HepG2 (cell line): ENCODE results near the gene LEPROT. TPM values are rescaled to one million over a fixed set of nuclear protein-coding genes. Genes with fewer than 3 reads are reported as not detected.

Source experiments
- CREM ChIP-seq, 2 experiments: sonication (generic) in 1 of 2; formaldehyde crosslinking in 1 of 2; IDR thresholded peaks; 2 replicates each; pipeline versions ENCODE4 v1.4.0 to v1.6.1; 2016 to 2020; ENCODE audit warnings: antibody characterized with exemption in 1 of 2, mild to moderate bottlenecking in 1 of 2, missing genetic modification reagents in 1 of 2
- DMTF1 ChIP-seq: sonication (generic); formaldehyde crosslinking; IDR thresholded peaks from 2 replicates; pipeline ENCODE4 v1.4.0; 2020; ENCODE audit warnings: mild to moderate bottlenecking, missing genetic modification reagents
- DPF2 ChIP-seq: sonication (generic); formaldehyde crosslinking; IDR thresholded peaks from 2 replicates; pipeline ENCODE4 v1.4.0; 2020; ENCODE audit warnings: mild to moderate bottlenecking, low read depth, missing genetic modification reagents, borderline replicate concordance
- FOXK2 ChIP-seq: fragments of 450-650 bp; IDR thresholded peaks from 2 replicates; pipeline ENCODE4 v1.6.1; 2016
- GATAD2A ChIP-seq: IDR thresholded peaks from 2 replicates; pipeline ENCODE4 v1.6.1; 2016
- HES4 ChIP-seq: sonication (generic); formaldehyde crosslinking; IDR thresholded peaks from 2 replicates; pipeline ENCODE4 v1.9.0; 2021; ENCODE audit warnings: mild to moderate bottlenecking, missing genetic modification reagents, borderline replicate concordance
- HMG20B ChIP-seq: conservative IDR thresholded peaks from 2 replicates; pipeline ENCODE4 v1.6.1; 2016; ENCODE audit warnings: missing genetic modification reagents, missing compliant biosample characterization
- HNF4A ChIP-seq: sonication (generic); formaldehyde crosslinking; IDR thresholded peaks from 2 replicates; pipeline ENCODE4 v1.4.0; 2020; ENCODE audit warnings: missing genetic modification reagents
- IRF1 ChIP-seq: sonication (generic); formaldehyde crosslinking; IDR thresholded peaks from 2 replicates; pipeline ENCODE4 v1.4.0; 2020; ENCODE audit warnings: low read depth, mild to moderate bottlenecking, missing genetic modification reagents
- MBNL3 ChIP-seq: fragments of 250-450 bp; sonication (Bioruptor Pico); conservative IDR thresholded peaks from 2 replicates; pipeline ENCODE4 v1.8.0; 2022; ENCODE audit warnings: mild to moderate bottlenecking, inconsistent platforms
- MIER3 ChIP-seq: IDR thresholded peaks from 2 replicates; pipeline ENCODE4 v1.6.1; 2016; ENCODE audit warnings: missing compliant biosample characterization, borderline replicate concordance
- NCOR1 ChIP-seq: fragments of 200-600 bp; sonication (generic); IDR thresholded peaks from 2 replicates; pipeline ENCODE4 v1.7.0; 2017; ENCODE audit warnings: antibody characterized with exemption, low read length, borderline replicate concordance
- PAXIP1 ChIP-seq: sonication (generic); formaldehyde crosslinking; conservative IDR thresholded peaks from 2 replicates; pipeline ENCODE4 v1.4.0; 2020; ENCODE audit warnings: mild to moderate bottlenecking, missing genetic modification reagents, moderate library complexity
- RARG ChIP-seq: sonication (generic); formaldehyde crosslinking; IDR thresholded peaks from 2 replicates; pipeline ENCODE4 v1.4.0; 2020; ENCODE audit warnings: low read depth, mild to moderate bottlenecking, missing genetic modification reagents
- SOX6 ChIP-seq, 2 experiments: fragments of 450-650 bp in 1 of 2; sonication (generic) in 1 of 2; formaldehyde crosslinking in 1 of 2; IDR thresholded peaks; 2 replicates each; pipeline versions ENCODE4 v1.4.0 to v1.6.1; 2017 to 2020; ENCODE audit warnings: antibody characterized with exemption in 1 of 2, mild to moderate bottlenecking in 1 of 2, missing genetic modification reagents in 1 of 2
- TARDBP ChIP-seq: sonication (generic); formaldehyde crosslinking; IDR thresholded peaks from 2 replicates; pipeline ENCODE4 v1.8.0; 2022; ENCODE audit warnings: mild to moderate bottlenecking, missing genetic modification reagents
- ZKSCAN1 ChIP-seq: fragments of 150-350 bp; IDR thresholded peaks from 2 replicates; pipeline ENCODE4 v1.6.1; 2014; ENCODE audit warnings: low read length
- ZNF24 ChIP-seq: fragments of 450-650 bp; IDR thresholded peaks from 2 replicates; pipeline ENCODE4 v1.6.1; 2017; ENCODE audit warnings: antibody characterized with exemption, mild to moderate bottlenecking
- ZNF33B ChIP-seq: sonication (generic); formaldehyde crosslinking; IDR thresholded peaks from 2 replicates; pipeline ENCODE4 v1.5.1; 2020; ENCODE audit warnings: mild to moderate bottlenecking, missing genetic modification reagents
- ZNF549 ChIP-seq: sonication (generic); formaldehyde crosslinking; IDR thresholded peaks from 2 replicates; pipeline ENCODE4 v1.5.0; 2020; ENCODE audit warnings: missing genetic modification reagents
- ZNF572 ChIP-seq: sonication (generic); formaldehyde crosslinking; IDR thresholded peaks from 2 replicates; pipeline ENCODE4 v1.5.1; 2020; ENCODE audit warnings: mild to moderate bottlenecking, missing genetic modification reagents
- ZNF709 ChIP-seq: sonication (generic); formaldehyde crosslinking; IDR thresholded peaks from 2 replicates; pipeline ENCODE4 v1.5.0; 2020; ENCODE audit warnings: mild to moderate bottlenecking, missing genetic modification reagents
- ZNF878 ChIP-seq: sonication (generic); formaldehyde crosslinking; IDR thresholded peaks from 2 replicates; pipeline ENCODE4 v1.8.1; 2023; ENCODE audit warnings: mild to moderate bottlenecking, missing genetic modification reagents, moderate library complexity
- polyA plus RNA-seq, 8 experiments: library from polyadenylated mRNA; depleted of rRNA in 3 of 8; stranded (reverse) in 7 of 8; unstranded in 1 of 8; fragments of >200 nt; fragmentation: Illumina TruSeq in 4 of 8; extraction: Trizol in 4 of 8; gene quantifications; 2 replicates each; pipeline versions ENCODE4 v1.2.1 to v1.2.3, GENCODE V29; 2011 to 2016; ENCODE audit warnings: low read depth in 4 of 8, missing spikeins in 1 of 8, mixed read lengths in 1 of 8; ENCODE audit not compliant: insufficient read depth in 1 of 8
- total RNA-seq, 5 experiments: library from RNA; depleted of rRNA; stranded (reverse); fragments of >200 nt; fragmentation: Illumina TruSeq; extraction: Trizol; gene quantifications; 2 replicates each; pipeline ENCODE4 v1.2.3, GENCODE V29; 2016; ENCODE audit warnings: low read depth in 1 of 5
- TF ChIP-seq, protein P1 (sequence below): IDR thresholded peaks from 2 replicates; pipeline ENCODE4 v1.6.1; 2016; ENCODE audit warnings: missing genetic modification reagents, missing compliant biosample characterization

The LEPROT gene
- total and polyA plus RNA-seq, 2 of the 13 experiments (the other 11 are each of a cell fraction or from before 2014, with no cell fraction given) = 36.8 to 51.4 TPM

DNA sequence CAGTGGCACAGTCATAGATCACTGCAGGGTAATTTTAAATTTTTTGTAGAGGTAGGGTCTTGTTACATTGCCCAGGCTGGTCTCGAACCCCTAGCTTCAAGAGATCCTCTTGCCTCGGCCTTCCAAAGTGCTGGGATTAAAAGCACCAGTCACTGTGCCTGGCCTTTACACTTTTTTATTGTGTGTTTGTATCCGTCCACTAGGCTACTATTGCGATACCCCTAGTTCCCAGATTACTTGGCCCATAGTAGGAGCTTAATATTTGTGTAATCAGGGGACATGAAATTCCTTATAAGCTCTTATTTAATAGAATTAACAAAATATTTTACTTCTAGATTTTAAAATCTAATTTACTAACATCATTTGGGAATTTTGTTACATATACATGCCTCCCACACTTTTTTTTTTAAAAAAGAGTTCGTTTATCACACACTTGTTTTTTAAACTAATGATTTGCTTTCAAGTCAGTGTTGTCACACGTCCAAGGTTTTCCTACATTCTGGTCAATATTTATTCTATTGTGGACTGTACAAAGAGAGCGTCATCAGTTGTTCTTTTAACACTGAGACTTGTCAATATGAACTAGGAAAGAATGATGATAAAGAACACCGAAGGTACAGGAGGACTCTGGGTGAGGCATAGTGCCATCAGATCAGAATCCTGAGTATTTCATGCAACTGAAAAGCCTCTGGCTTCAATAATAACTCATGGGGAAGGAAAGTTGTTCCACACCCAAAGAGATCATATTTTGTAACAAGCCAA is 63.7 kb downstream of the LEPROT start (continued):
- TF ChIP-seq, protein P1, sequence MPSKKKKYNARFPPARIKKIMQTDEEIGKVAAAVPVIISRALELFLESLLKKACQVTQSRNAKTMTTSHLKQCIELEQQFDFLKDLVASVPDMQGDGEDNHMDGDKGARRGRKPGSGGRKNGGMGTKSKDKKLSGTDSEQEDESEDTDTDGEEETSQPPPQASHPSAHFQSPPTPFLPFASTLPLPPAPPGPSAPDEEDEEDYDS (CRISPR knock-in tag) = 0 out of 2 replicates have a peak, but pooled peaks have one; percentile 14
- TF ChIP-seq DMTF1 = no peak
- TF ChIP-seq RARG = no peak
- TF ChIP-seq GATAD2A (CRISPR knock-in tag) = peak; percentile 85
- TF ChIP-seq IRF1 (CRISPR knock-in tag) = no peak
- no peak for TF ChIP-seq SOX6 (IDR thresholded peaks at IDR 0.05)
- TF ChIP-seq SOX6 (CRISPR knock-in tag; IDR thresholded peaks at IDR 0.05) = peak; percentile 96
- no peak for TF ChIP-seq ZNF33B (CRISPR knock-in tag)
- no peak for TF ChIP-seq ZNF572 (CRISPR knock-in tag)
- TF ChIP-seq HMG20B (CRISPR knock-in tag) = no peak
- TF ChIP-seq CREM (IDR thresholded peaks at IDR 0.05) = peak; percentile 93
- TF ChIP-seq CREM (CRISPR knock-in tag; IDR thresholded peaks at IDR 0.05) = no peak
- peak; percentile 76; the same call in 1 of the 2 replicates for TF ChIP-seq ZNF24
- TF ChIP-seq ZNF878 (CRISPR knock-in tag) = peak; percentile 63; the same call in 1 of the 2 replicates
- TF ChIP-seq MBNL3 (CRISPR knock-in tag) = no peak
- TF ChIP-seq PAXIP1 (CRISPR knock-in tag) = peak; percentile 93
- TF ChIP-seq TARDBP (CRISPR knock-in tag) = peak; percentile 46; the same call in 1 of the 2 replicates
- no peak for TF ChIP-seq ZNF549
- no peak for TF ChIP-seq HES4 (CRISPR knock-in tag)
- TF ChIP-seq ZKSCAN1 = peak; percentile 97
- peak; percentile 49; the same call in 1 of the 2 replicates for TF ChIP-seq FOXK2
- TF ChIP-seq NCOR1 = peak; percentile 69; the same call in 1 of the 2 replicates
- TF ChIP-seq ZNF709 (CRISPR knock-in tag) = no peak
- TF ChIP-seq DPF2 (CRISPR knock-in tag) = peak; percentile 60; the same call in 1 of the 2 replicates
- TF ChIP-seq MIER3 (CRISPR knock-in tag) = peak; percentile 54; the same call in 1 of the 2 replicates
- peak; percentile 64 for TF ChIP-seq HNF4A (CRISPR knock-in tag)
